ENCODE measurements around the gene GTF2IRD1. TPM values are rescaled to one million over a fixed set of nuclear protein-coding genes. Genes with fewer than 3 reads are reported as not detected.

GTF2IRD1 gene
- total RNA-seq, 1 experiment from 2014 or later: 14.9 TPM

DNA sequence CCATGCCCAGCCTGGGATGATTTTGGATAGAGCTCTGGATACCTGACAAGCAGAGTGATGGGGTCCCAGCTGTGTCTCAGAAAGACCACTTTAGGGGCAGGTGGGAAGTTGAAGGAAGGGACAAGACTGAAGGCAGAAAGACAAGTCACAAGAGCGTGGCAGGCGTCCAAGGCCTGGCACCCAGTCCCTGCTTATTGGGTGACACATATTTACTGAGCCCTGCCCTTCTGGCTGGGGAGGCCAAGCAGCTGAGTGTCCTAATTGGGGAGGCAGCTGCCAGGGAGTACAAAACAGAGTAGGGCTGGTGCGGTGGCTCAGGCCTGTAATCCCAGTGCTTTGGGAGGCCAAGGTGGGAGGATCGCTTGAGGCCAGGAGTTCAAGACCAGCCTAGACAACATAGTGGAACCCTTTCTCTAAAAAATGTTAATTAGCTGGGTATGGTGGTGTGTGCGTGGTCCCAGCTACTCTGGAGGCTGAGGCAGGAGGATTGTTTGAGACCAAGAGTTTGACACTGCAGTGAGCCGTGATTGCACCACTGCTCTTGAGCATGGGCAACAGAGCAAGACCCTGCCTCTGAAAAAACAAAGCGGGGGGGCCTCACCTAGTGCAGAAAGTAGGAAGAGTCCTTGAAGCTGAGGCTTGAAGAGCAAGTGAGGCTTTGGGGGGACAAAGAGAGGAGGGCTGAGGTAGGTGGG lies 150.8 kb downstream of the GTF2IRD1 start:
- intact Hi-C loops (cut with micrococcal nuclease): no loop called here
- H3K27me3 ChIP-seq (ENCODE audit: low read length): no peaks in the 10 kb centered on the region
- DNase-seq (peak; percentile 83), ATAC-seq (peak; percentile 78)
- ChIA-PET CTCF (no interaction called here), POLR2A (ENCODE audit: unreplicated experiment) (no interaction called here)
- TF ChIP-seq EZH2phosphoT487 (IDR thresholded peaks at IDR 0.05; ENCODE audit: borderline replicate concordance, low read length): no peak
- no peak for TF ChIP-seq EZH2 (IDR thresholded peaks at IDR 0.05; ENCODE audit: low read length, unreplicated experiment)
- no peak for TF ChIP-seq CTCF (conservative IDR thresholded peaks at IDR 0.05; ENCODE audit: low read depth, low read length)
- no peaks in the 10 kb centered on the region for H3K79me2 ChIP-seq (ENCODE audit: low read length)
- no peak overlapping the region for H2AFZ ChIP-seq (ENCODE audit: low read length)
- H4K20me1 ChIP-seq (ENCODE audit: low read length): no peaks in the 10 kb centered on the region
- BruUV-seq (replicated peaks): no TSS peak
- no peak overlapping the region for H3K9ac ChIP-seq (ENCODE audit: low read length)
- H3K9me3 ChIP-seq (ENCODE audit: low read length): no peaks in the 10 kb centered on the region
- no peaks in the 10 kb centered on the region for H3K36me3 ChIP-seq (ENCODE audit: low read depth, low read length)
- H3K4me1 ChIP-seq (ENCODE audit: insufficient read depth, low read length): peaks cover 24% of the 10 kb centered on the region
- H3K27ac ChIP-seq (ENCODE audit: low read length): no peak overlapping the region
- H3F3A ChIP-seq (ENCODE audit: low read length, unreplicated experiment): no peaks in the 10 kb centered on the region
- no peak overlapping the region for H3K4me2 ChIP-seq (ENCODE audit: low read length)
- H3K9me2 ChIP-seq (replicated peaks; ENCODE audit: low read length): no peaks in the 10 kb centered on the region
- no peak overlapping the region for H3K4me3 ChIP-seq (ENCODE audit: low read length)

- Histone ChIP-seq H3K36me3 (ENCODE audit: low read depth, low read length) (no peaks in the 10 kb centered on the region), H3K4me2 (ENCODE audit: low read length) (peak overlapping the region; percentile 74), H3K27me3 (ENCODE audit: low read length) (no peaks in the 10 kb centered on the region), H3F3A (ENCODE audit: low read length, unreplicated experiment) (no peaks in the 10 kb centered on the region), H3K9ac (ENCODE audit: low read length) (no peak overlapping the region), H3K4me3 (ENCODE audit: low read length) (peak overlapping the region; percentile 43; the same call in 1 of the 2 replicates), H3K9me3 (ENCODE audit: low read length) (no peaks in the 10 kb centered on the region), H2AFZ (ENCODE audit: low read length) (peak overlapping the region; percentile 61; the same call in 1 of the 2 replicates), H4K20me1 (ENCODE audit: low read length) (no peaks in the 10 kb centered on the region), H3K4me1 (ENCODE audit: insufficient read depth, low read length) (peaks cover 27% of the 10 kb centered on the region), H3K79me2 (ENCODE audit: low read length) (no peaks in the 10 kb centered on the region), H3K27ac (ENCODE audit: low read length) (no peak overlapping the region), H3K9me2 (replicated peaks; ENCODE audit: low read length) (no peaks in the 10 kb centered on the region)
- ChIA-PET CTCF (no interaction called here), POLR2A (ENCODE audit: unreplicated experiment) (no interaction called here)
- ATAC-seq: peak; percentile 57
- intact Hi-C loops (cut with micrococcal nuclease): no loop called here
- TF ChIP-seq EZH2phosphoT487 (IDR thresholded peaks at IDR 0.05; ENCODE audit: borderline replicate concordance, low read length): no peak
- TF ChIP-seq EZH2 (IDR thresholded peaks at IDR 0.05; ENCODE audit: low read length, unreplicated experiment): no peak
- 0 out of 2 replicates have a peak, but pooled peaks have one; percentile 14 for TF ChIP-seq CTCF (conservative IDR thresholded peaks at IDR 0.05; ENCODE audit: low read depth, low read length)
- no TSS peak for BruUV-seq (replicated peaks)
- peak; percentile 60 for DNase-seq
Observed at GRCh38 chr7:74606101-74606908, 152.6 kb downstream of the GTF2IRD1 start.

Data from PC-3 (cell line).